K562 (cell line): ENCODE data around the gene PPP1R14D. TPM values are rescaled to one million over a fixed set of nuclear protein-coding genes. Genes with fewer than 3 reads are reported as not detected.

Experiments
- CCNT2 ChIP-seq: IDR thresholded peaks from 2 replicates; pipeline ENCODE4 v1.6.1; 2011; ENCODE audit warnings: borderline replicate concordance, low read depth, mild to moderate bottlenecking, moderate library complexity, mixed read lengths, low read length; ENCODE audit not compliant: insufficient read length; ENCODE audit errors: extremely low read depth
- polyA plus RNA-seq, 8 experiments: library from polyadenylated mRNA; depleted of rRNA in 4 of 8; stranded (reverse) in 5 of 8; unstranded in 3 of 8; fragments of >200 nt; fragmentation: Nextera tagmentation in 2 of 8; fragmentation: Illumina TruSeq in 1 of 8; extraction: Ambion mirVana in 2 of 8; extraction: Trizol in 1 of 8; gene quantifications; 2 replicates each; pipeline versions ENCODE4 v1.2.1 to v1.2.3, GENCODE V29; 2011 to 2014; ENCODE audit warnings: inconsistent platforms in 1 of 8, missing spikeins in 1 of 8
- total RNA-seq, 7 experiments: library from RNA; depleted of rRNA in 6 of 7; stranded (reverse); fragments of >200 nt in 6 of 7; fragmentation: Illumina TruSeq in 2 of 7; extraction: Trizol in 2 of 7; gene quantifications; 2 replicates each; pipeline versions ENCODE4 v1.2.1 to v1.2.3, GENCODE V29; 2011 to 2021; ENCODE audit warnings: low replicate concordance in 1 of 7
- TF ChIP-seq, protein P1 (sequence below), 2 experiments: fragments of 450-650 bp; formaldehyde crosslinking in 1 of 2; IDR thresholded peaks; 2 replicates each; pipeline versions ENCODE4 v1.4.0 to v1.6.1; 2014 to 2020; ENCODE audit warnings: mild to moderate bottlenecking in 2 of 2, borderline replicate concordance in 1 of 2, low read depth in 1 of 2

Gene PPP1R14D
- total and polyA plus RNA-seq, 9 of the 15 experiments (the other 6 are each of a cell fraction or from before 2014, with no cell fraction given) = 0.11 to 0.18 TPM; not detected in 7

DNA sequence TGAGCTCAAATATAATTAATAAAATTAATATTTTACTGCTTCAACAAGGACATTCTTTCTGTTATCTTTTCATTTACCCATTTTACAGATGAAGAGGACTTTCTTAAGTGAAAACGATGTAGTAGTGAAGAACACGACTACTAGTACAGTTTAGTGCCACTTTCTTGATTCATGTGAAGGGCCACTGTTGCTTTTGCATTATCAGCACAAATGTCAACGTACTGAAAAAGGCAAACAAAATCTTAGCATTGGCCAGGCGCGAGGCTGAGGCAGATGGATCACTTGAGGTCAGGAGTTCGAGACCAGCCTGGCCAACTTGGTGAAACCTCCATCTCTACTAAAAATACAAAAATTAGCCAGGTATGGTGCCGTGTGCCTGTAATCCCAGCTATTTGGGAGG lies 9.5 kb downstream of the PPP1R14D start (continued):
- TF ChIP-seq, protein P1, sequence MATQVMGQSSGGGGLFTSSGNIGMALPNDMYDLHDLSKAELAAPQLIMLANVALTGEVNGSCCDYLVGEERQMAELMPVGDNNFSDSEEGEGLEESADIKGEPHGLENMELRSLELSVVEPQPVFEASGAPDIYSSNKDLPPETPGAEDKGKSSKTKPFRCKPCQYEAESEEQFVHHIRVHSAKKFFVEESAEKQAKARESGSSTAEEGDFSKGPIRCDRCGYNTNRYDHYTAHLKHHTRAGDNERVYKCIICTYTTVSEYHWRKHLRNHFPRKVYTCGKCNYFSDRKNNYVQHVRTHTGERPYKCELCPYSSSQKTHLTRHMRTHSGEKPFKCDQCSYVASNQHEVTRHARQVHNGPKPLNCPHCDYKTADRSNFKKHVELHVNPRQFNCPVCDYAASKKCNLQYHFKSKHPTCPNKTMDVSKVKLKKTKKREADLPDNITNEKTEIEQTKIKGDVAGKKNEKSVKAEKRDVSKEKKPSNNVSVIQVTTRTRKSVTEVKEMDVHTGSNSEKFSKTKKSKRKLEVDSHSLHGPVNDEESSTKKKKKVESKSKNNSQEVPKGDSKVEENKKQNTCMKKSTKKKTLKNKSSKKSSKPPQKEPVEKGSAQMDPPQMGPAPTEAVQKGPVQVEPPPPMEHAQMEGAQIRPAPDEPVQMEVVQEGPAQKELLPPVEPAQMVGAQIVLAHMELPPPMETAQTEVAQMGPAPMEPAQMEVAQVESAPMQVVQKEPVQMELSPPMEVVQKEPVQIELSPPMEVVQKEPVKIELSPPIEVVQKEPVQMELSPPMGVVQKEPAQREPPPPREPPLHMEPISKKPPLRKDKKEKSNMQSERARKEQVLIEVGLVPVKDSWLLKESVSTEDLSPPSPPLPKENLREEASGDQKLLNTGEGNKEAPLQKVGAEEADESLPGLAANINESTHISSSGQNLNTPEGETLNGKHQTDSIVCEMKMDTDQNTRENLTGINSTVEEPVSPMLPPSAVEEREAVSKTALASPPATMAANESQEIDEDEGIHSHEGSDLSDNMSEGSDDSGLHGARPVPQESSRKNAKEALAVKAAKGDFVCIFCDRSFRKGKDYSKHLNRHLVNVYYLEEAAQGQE (IDR thresholded peaks at IDR 0.05; ENCODE audit: borderline replicate concordance) = no peak
- TF ChIP-seq, protein P1 (CRISPR knock-in tag; IDR thresholded peaks at IDR 0.05; ENCODE audit: low read depth) = no peak
- TF ChIP-seq CCNT2 = no peak
